Astrocyte of the spinal cord (primary cell): ENCODE results near the gene RBAK.
"Not testable (repeated sequence)": the region's sequence is repeated elsewhere in the genome, so short reads cannot be mapped to it uniquely, and the experiment has no call there.

Experiments used
- DNase-seq: peaks from one replicate; pipeline ENCODE4 v3.0.0; 2011; ENCODE audit warnings: low read depth, low spot score
- H3K4me3 ChIP-seq: 2 replicates; pipeline ENCODE4 v1.5.1; 2011; ENCODE audit warnings: low read depth, mild to moderate bottlenecking, low read length, moderate library complexity
- CTCF ChIP-seq: IDR thresholded peaks from 2 replicates; pipeline ENCODE4 v1.5.1; 2012; ENCODE audit warnings: low read depth, mild to moderate bottlenecking, low read length, inconsistent platforms
- in situ Hi-C: cut with HindIII; loops from 2 replicates; pipeline ENCODE4 v1.10.0; 2017; ENCODE audit warnings: low sequenced_read_pairs

RBAK gene

GRCh38 chr7:5082806-5083205 lies 37.1 kb downstream of the RBAK start:
- in situ Hi-C loops: no loop called here
- no peak for TF ChIP-seq CTCF
- DNase-seq: no peak
- H3K4me3 ChIP-seq: no peak overlapping the region

- DNase-seq: no peak
- no peak for TF ChIP-seq CTCF
- in situ Hi-C loops: no loop called here
- H3K4me3 ChIP-seq: no peak overlapping the region
Measured at GRCh38 chr7:5083311-5083711, 37.7 kb downstream of the RBAK start.

- TF ChIP-seq CTCF: no peak
- in situ Hi-C loops: no loop called here
- no peak overlapping the region for H3K4me3 ChIP-seq
- no peak for DNase-seq
Measured at GRCh38 chr7:5086256-5086655, 40.6 kb downstream of the RBAK start.

- DNase-seq, in situ Hi-C loops, H3K4me3 ChIP-seq: not testable (repeated sequence)
Measured at GRCh38 chr7:5088228-5088833, 42.7 kb downstream of the RBAK start.

GRCh38 chr7:5088906-5089305 lies 43.2 kb downstream of the RBAK start:
- H3K4me3 ChIP-seq: no peak overlapping the region
- in situ Hi-C loops: no loop called here
- TF ChIP-seq CTCF: no peak
- DNase-seq: no peak

- TF ChIP-seq CTCF: no peak
- H3K4me3 ChIP-seq: no peak overlapping the region
- in situ Hi-C loops: no loop called here
- DNase-seq: no peak
Measured at GRCh38 chr7:5093948-5094347, 48.3 kb downstream of the RBAK start.

- no peak for TF ChIP-seq CTCF
- no peak overlapping the region for H3K4me3 ChIP-seq
- in situ Hi-C loops: no loop called here
- DNase-seq: no peak
Measured at GRCh38 chr7:5094641-5095040, 49.0 kb downstream of the RBAK start.
